Urinary bladder (tissue), 4 donors: ENCODE measurements around the gene TCFL5. TPM values are rescaled to one million over a fixed set of nuclear protein-coding genes. Genes with fewer than 3 reads are reported as not detected.
A peak's percentile ranks its signal among the peaks of the same experiment; 100 is the strongest.

ENCODE experiments used
- DNase-seq: peaks from one replicate; pipeline ENCODE4 v3.0.0-alpha.2; 2015; ENCODE audit errors: extremely low spot score
- H3K27ac ChIP-seq: one replicate; pipeline ENCODE4 v1.5.1; 2013; ENCODE audit warnings: low read depth, mild to moderate bottlenecking, moderate library complexity
- H3K36me3 ChIP-seq: one replicate; pipeline ENCODE4 v1.6.1; 2013; ENCODE audit warnings: mild to moderate bottlenecking, moderate library complexity; ENCODE audit not compliant: insufficient read depth
- H3K4me1 ChIP-seq: one replicate; pipeline ENCODE4 v1.6.1; 2013; ENCODE audit warnings: mild to moderate bottlenecking, moderate library complexity; ENCODE audit not compliant: insufficient read depth
- H3K4me3 ChIP-seq: one replicate; pipeline ENCODE4 v1.5.1; 2013; ENCODE audit warnings: low read depth, low read length
- WGBS: extraction: QIAGEN DNeasy Blood & Tissue Kit; methylation state at CpG from one replicate; pipeline ENCODE4 v1.1.7; 2013; 5-methylcytosine and 5-hydroxymethylcytosine counted together
- polyA plus RNA-seq: library from polyadenylated mRNA; stranded (reverse); fragments of 200-250 nt; gene quantifications from one replicate; pipeline ENCODE4 v1.2.3, GENCODE V29; 2013
- total RNA-seq: library from RNA; depleted of rRNA; stranded (reverse); fragments of >200 nt; gene quantifications from one replicate; pipeline ENCODE4 v1.2.3, GENCODE V29; 2014
- donor health status: healthy with polysubstance abuse.
- donor health status: healthy.

The TCFL5 gene
- total and polyA plus RNA-seq, 2 donors = 10.7 to 21.0 TPM

GRCh38 chr20:62826646-62827310, 34.8 kb downstream of the TCFL5 start:
- Histone ChIP-seq H3K4me3 (no peak overlapping the region), H3K4me1 (no peaks in the 10 kb centered on the region), H3K36me3 (no peaks in the 10 kb centered on the region), H3K27ac (no peak overlapping the region)
- WGBS = 92% methylated on average over 24 of the region's 24 CpGs
- no peak for DNase-seq

- WGBS = 83% methylated on average over 27 of the region's 27 CpGs
- Histone ChIP-seq H3K27ac (no peak overlapping the region), H3K4me1 (no peaks in the 10 kb centered on the region)
Measured at GRCh38 chr20:62825986-62826645, 35.5 kb downstream of the TCFL5 start.

GRCh38 chr20:62825333-62825985, 36.2 kb downstream of the TCFL5 start:
- Histone ChIP-seq H3K4me1 (no peaks in the 10 kb centered on the region), H3K36me3 (no peaks in the 10 kb centered on the region), H3K4me3 (no peak overlapping the region), H3K27ac (no peak overlapping the region)
- 81% methylated on average over 22 of the region's 22 CpGs for WGBS
- no peak for DNase-seq

More at GRCh38 chr20:62825986-62826645, 35.5 kb downstream of the TCFL5 start:
- Histone ChIP-seq H3K36me3 (no peaks in the 10 kb centered on the region), H3K4me3 (no peak overlapping the region)
- DNase-seq = no peak

DNA sequence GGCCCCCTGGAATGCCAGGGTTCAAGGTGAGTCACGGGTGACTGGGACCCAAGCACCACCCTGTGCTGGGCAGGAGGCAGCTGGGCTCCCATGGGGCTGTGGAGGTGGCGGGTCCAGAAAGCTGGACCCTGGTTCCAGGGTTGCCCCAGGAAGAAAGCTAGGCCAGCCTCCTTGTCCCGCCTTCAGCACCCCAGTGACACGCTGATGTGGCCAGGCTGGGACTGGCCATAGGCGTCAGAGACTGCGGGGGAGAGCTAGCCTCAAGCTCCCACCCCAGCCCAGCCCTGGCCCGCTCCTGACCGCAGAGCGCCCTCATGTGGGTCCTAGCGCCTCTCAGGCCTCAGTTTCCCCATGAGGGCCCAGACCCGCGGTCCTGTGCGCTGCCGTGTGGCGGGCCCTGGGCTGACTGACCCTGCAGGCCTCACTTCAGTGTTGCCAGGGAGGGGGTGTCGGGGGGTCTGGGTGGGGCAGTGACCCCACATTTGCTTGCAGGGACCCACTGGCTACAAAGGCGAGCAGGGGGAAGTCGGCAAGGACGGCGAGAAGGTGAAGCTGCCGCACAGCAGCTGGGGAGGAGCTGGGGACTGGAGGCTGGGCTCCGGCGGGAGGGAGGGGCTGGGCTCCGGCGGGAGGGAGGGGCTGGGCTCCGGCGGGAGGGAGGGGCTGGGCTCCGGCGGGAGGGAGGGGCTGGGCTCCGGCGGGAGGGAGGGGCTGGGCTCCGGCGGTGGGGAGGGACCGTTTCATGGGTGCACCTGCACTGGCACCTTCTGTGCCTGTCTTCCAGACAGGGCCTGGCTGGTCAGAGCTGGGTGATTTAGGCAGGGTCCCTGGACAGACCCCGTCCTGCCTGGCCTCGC, 36.9 kb downstream of the TCFL5 start:
- no peak for DNase-seq
- Histone ChIP-seq H3K4me1 (no peaks in the 10 kb centered on the region), H3K4me3 (peak overlapping the region; percentile 10), H3K36me3 (no peaks in the 10 kb centered on the region), H3K27ac (no peak overlapping the region)
- WGBS = 36% methylated on average over 33 of the region's 36 CpGs

GRCh38 chr20:62823688-62824475, 37.7 kb downstream of the TCFL5 start:
- no peak overlapping the region for H3K4me3 ChIP-seq
- DNase-seq = no peak
- 86% methylated on average over 38 of the region's 38 CpGs for WGBS

DNA sequence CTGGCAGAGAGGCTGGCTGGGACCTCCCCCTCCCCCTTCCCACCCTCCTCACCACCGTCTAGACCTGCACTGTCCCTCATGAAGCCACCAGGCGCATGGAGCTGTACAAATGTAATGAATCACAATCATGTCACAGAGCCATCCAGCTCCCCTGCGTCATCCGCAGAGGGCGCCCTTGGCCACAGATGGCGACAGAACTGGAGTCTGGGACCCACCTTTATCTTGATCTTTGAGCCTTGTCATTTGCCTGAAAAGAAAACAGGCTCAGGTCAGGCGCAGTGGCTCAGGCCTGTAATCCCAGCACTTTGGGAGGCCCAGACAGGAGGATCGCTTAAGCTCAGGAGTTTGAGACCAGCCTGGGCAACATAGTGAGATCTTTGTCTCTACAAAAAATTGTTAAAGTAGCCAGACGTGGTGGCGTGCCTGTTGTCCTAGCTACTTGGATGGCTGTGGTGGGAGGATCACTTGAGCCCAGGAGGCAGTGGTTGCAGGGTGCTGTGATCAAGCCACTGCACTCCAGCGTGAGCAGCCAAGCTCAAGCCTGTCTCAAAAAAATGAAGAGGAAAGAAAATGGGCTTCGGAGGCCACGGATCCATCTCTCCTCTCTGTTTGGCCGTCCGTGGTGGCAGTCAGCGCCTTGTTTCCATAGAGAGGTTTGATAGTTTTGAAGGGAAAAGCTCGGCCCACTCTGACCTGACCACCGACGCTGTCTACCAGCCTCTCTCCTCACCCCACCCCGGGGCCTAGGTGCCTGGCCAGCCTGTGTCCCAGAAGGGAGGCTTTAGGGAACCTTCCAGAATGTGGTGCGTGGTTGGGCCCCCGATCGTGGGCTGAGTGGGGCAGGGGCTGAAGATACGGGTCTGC, 38.6 kb downstream of the TCFL5 start:
- Histone ChIP-seq H3K4me1 (no peaks in the 10 kb centered on the region), H3K27ac (no peak overlapping the region), H3K36me3 (no peaks in the 10 kb centered on the region), H3K4me3 (no peak overlapping the region)
- WGBS = 82% methylated on average over 24 of the region's 24 CpGs
- DNase-seq = no peak

More at GRCh38 chr20:62823688-62824475, 37.7 kb downstream of the TCFL5 start:
- Histone ChIP-seq H3K36me3 (no peaks in the 10 kb centered on the region), H3K4me1 (no peaks in the 10 kb centered on the region), H3K27ac (no peak overlapping the region)

- Histone ChIP-seq H3K4me3 (no peak overlapping the region), H3K27ac (no peak overlapping the region), H3K4me1 (no peaks in the 10 kb centered on the region), H3K36me3 (no peaks in the 10 kb centered on the region)
- DNase-seq = no peak
- 75% methylated on average over 7 of the region's 7 CpGs for WGBS
Measured at GRCh38 chr20:62822239-62822787, 39.3 kb downstream of the TCFL5 start.

DNA sequence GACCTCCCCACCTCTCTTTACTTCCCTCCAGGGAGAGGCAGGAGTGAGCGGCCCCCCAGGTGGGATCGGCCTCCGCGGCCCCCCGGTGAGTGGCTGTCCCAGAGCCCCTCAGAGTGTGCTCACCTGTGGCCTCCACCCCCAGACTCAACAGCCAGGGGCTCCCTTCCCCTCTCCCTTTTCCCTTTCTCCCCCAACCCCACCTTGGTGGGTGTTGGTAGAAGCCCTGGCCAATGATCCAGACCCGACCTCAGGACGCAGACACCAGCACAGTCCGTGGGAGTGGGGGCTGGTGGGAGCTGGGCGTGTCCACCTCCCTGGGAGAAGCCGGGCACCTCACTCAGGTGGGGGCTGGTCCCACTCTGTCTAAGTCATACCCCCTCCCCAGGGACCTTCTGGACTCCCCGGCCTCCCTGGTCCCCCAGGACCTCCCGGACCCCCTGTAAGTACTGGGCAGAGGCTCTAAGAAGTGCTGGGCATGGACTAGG, 39.9 kb downstream of the TCFL5 start:
- 89% methylated on average over 12 of the region's 12 CpGs for WGBS
- Histone ChIP-seq H3K4me3 (no peak overlapping the region), H3K27ac (no peak overlapping the region), H3K36me3 (no peaks in the 10 kb centered on the region), H3K4me1 (no peaks in the 10 kb centered on the region)
- no peak for DNase-seq

GRCh38 chr20:62820962-62821725, 40.5 kb downstream of the TCFL5 start:
- H3K27ac ChIP-seq = no peak overlapping the region
- H3K4me1 ChIP-seq = peaks cover 4% of the 10 kb centered on the region
- no peak for DNase-seq
- H3K4me3 ChIP-seq = no peak overlapping the region
- no peaks in the 10 kb centered on the region for H3K36me3 ChIP-seq
- 85% methylated on average over 19 of the region's 19 CpGs for WGBS

DNA sequence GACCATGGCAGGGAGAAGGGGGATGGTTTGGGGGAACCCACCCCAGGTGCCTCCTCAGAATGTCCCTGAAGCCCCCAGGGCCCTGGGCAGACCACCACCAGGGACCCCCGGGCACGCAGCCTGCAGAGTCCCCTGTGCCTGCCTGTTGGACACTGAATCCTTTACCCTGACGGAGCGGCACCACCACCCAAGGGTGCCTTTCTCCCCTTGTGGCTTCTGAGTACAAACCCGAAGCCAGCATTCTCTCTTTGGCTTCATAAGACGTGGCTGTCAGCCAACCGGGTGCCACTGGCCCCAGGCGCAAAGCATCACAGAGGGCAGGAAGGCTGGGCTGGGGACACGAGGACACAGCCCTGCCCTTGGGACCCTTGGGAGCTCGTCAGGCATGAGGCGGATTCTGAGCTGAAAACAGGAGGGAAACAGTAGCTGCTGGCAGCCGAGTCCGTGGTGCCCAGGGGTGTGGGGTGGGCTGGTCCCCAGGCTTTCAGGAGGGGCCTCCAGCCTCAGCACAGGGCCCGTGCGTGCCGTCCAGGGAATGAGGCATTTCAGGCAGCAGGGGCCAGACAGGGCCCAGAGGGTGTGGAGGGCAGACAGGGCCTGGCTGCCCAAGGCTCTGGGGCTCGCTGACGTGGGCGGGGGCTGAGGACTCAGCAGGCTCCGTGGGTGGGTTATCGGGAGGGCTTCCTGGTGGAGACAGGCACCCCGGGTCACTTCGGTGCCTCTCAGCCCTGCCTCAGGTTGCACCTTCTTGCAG, 41.2 kb downstream of the TCFL5 start:
- peaks cover 4% of the 10 kb centered on the region for H3K4me1 ChIP-seq
- no peak overlapping the region for H3K27ac ChIP-seq
- no peak for DNase-seq
- H3K4me3 ChIP-seq = no peak overlapping the region
- H3K36me3 ChIP-seq = no peaks in the 10 kb centered on the region
- WGBS = 77% methylated on average over 23 of the region's 23 CpGs
